Right renal pelvis (tissue), 4 donors: Measurements from ENCODE around the gene STK17B. TPM values are rescaled to one million over a fixed set of nuclear protein-coding genes. Genes with fewer than 3 reads are reported as not detected.
A peak's percentile ranks its signal among the peaks of the same experiment; 100 is the strongest.

Experiments
- DNase-seq, 4 donors: peaks; one replicate each; pipeline ENCODE4 v3.0.0-alpha.2; 2013; ENCODE audit warnings: low read depth in 4 of 4, low spot score in 3 of 4, missing footprints in 1 of 4
- polyA plus RNA-seq, 4 donors: library from polyadenylated mRNA; unstranded; fragments of 120-200 nt; gene quantifications; one replicate each; pipeline ENCODE4 v1.2.1, GENCODE V29; 2013; ENCODE audit not compliant: insufficient read length in 4 of 4

The STK17B gene
- polyA plus RNA-seq, 4 donors = 10.9 to 14.1 (median 11.7) TPM

GRCh38 chr2:196186266-196186980 lies 15.0 kb upstream of the STK17B start:
- no peak for DNase-seq

- DNase-seq = no peak
Observed at GRCh38 chr2:196184921-196185320, 13.5 kb upstream of the STK17B start.

GRCh38 chr2:196183528-196184231 lies 12.3 kb upstream of the STK17B start:
- no peak for DNase-seq

GRCh38 chr2:196183172-196183473 lies 11.7 kb upstream of the STK17B start:
- DNase-seq = no peak

- no peak for DNase-seq
Observed at GRCh38 chr2:196182439-196183171, 11.2 kb upstream of the STK17B start.

- no peak for DNase-seq
Observed at GRCh38 chr2:196181484-196181883, 10.1 kb upstream of the STK17B start.

GRCh38 chr2:196177124-196177523 lies 5.7 kb upstream of the STK17B start:
- no peak for DNase-seq

GRCh38 chr2:196176142-196176738 lies 4.9 kb upstream of the STK17B start:
- DNase-seq = no peak

GRCh38 chr2:196174404-196174803 lies 3.0 kb upstream of the STK17B start:
- no peak for DNase-seq

- no peak for DNase-seq
Observed at GRCh38 chr2:196173505-196173904, 2.1 kb upstream of the STK17B start.

GRCh38 chr2:196172951-196173350 lies 1.6 kb upstream of the STK17B start:
- no peak for DNase-seq

GRCh38 chr2:196171946-196172345 lies 568 bp upstream of the STK17B start:
- peak; percentile 10 to 22 (median 14) for DNase-seq

GRCh38 chr2:196170606-196171247 lies 651 bp downstream of the STK17B start:
- DNase-seq = peak; percentile 35 to 47 (median 40)

- peak; percentile 10 to 22 (median 18) for DNase-seq
Observed at GRCh38 chr2:196170213-196170605, 1.2 kb downstream of the STK17B start.

- no peak for DNase-seq
Observed at GRCh38 chr2:196169516-196169915, 1.9 kb downstream of the STK17B start.

- no peak for DNase-seq
Observed at GRCh38 chr2:196168181-196168580, 3.2 kb downstream of the STK17B start.

- no peak for DNase-seq
Observed at GRCh38 chr2:196167666-196168065, 3.7 kb downstream of the STK17B start.

GRCh38 chr2:196166876-196167275 lies 4.5 kb downstream of the STK17B start:
- DNase-seq = no peak

GRCh38 chr2:196165016-196165415 lies 6.4 kb downstream of the STK17B start:
- DNase-seq = no peak

GRCh38 chr2:196163285-196163684 lies 8.1 kb downstream of the STK17B start:
- no peak for DNase-seq
